Measurements from ENCODE around the gene NBPF1.

- TF ChIP-seq POLR2A (IDR thresholded peaks at IDR 0.05) (no peak), CTCF (IDR thresholded peaks at IDR 0.05 in 8 of 11, conservative IDR thresholded peaks at IDR 0.05 in 3 of 11) (no peak), POLR2AphosphoS5 (IDR thresholded peaks at IDR 0.05) (no peak)
Observed at GRCh38 chr1:16644193-16644481, 30.8 kb upstream of the NBPF1 start.

Measured in spleen (tissue), 7 donors.